ENCODE results near the gene FCN1.

The FCN1 gene

DNA sequence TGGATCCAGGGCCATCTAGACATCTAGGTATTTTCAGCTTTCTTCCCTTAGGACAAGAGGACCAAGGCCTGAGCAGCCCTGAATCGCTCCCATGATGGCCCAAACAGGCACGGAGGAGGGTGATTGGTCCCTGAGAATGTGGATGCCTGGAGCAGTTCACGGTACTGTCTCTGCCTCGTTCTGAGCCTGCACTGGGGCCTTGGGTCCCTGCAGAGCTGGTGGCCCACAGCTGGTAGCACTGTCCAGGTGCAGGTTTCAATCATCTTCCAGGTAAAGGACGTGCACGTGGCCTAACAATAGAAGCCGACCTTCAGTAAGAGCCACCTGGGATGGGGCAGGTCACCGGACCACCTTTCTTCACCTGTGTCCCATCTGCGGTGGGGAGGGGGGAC lies 19.4 kb upstream of the FCN1 start:
- DNase-seq (ENCODE audit: low spot score), result no peak

DNA sequence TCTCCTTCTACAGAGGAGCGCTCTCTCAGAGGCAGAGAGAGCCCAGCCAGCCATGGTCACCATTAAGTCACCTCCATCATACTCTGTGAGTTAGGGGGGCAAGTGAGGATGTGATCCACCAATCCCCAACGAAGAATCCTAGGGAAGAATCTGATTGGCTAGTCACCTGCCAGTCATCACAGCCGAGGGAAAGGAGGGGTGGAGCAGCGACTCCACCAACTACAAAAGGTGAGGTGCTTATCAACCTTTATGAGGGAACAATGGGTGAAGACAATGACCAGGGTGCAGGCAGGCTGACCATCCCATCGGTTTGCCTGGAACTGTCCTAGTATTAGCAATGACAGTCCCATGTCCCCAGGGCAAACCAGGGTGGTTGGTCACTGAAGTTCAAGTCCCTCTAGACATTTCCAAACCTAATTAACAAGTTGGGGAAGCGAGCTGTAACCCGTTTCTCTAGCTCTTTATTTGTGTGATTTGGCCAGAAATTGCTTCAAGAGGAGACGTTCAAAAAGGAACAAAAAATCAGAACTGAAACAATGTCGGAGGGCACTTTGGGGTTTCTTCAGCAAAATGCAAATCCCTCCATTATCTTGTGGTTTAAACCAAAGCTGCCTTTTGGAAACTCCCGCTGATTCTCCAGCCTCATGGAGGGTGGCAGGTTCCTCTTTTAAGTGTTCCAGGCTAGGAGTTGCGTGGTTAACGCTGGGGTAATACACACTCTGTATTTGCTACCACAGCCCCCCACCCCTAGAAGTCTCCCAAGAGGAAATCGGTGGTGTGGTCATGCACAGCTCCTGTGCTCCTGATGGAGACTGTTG lies 18.8 kb upstream of the FCN1 start:
- no peak for DNase-seq (ENCODE audit: low spot score)

DNA sequence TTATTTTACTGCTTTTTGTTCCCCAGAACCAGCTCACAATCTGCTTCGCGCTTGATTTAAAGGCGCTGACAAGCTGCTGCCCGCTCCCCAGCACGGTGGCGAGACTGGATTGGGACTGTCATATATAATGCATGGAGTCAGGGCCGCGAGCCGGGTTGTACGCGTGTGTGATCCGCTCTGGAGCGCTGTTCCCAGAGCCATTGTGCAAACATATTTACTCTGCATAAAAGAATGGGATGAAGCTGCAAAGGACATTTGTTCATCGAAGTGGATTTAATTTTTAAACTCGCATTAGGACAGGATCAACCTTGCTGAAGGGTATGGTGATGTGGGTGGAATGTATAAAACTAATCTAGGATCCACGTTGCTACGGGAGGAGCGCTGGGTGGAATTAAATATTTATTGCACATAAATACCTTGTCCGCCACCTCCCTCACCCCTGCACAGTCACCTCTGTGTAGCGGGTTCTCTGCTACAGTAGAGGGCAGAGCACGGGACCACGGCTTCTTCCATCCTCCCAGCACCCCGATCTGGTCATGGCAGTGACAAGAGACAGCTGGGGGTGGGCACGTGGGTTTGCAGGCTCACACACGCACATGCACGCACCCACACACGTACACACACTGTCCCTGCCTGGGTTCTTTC lies 18.1 kb upstream of the FCN1 start:
- no peak for DNase-seq (ENCODE audit: low spot score)

DNA sequence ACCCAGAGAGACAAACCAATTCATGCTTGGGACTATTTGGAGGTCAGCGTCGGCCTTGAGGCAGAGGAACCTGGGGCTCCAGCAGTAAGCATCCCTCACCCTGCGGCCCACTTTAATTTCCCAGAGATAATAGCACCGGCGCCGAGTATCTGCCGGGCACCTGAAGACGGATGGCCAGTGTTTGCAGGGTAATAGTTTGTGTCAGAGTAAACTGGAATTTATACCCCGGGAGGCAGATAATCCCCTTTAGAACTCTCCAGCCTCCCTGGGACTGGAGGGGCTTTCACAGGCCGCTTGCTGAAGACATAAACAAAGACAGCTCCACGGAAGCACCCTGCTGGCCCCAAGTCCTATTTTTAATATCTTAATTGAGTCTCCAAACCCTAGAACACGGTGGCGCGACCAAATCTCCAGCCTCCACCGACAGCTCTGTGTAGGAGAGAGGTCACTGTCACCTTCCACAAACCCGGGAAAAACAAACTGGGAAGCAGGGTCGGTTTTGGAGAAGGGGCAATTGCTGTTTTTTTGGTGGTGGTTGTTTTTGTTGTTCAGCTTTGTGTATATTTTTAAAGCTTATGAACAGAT lies 17.4 kb upstream of the FCN1 start:
- no peak for DNase-seq (ENCODE audit: low spot score)

DNA sequence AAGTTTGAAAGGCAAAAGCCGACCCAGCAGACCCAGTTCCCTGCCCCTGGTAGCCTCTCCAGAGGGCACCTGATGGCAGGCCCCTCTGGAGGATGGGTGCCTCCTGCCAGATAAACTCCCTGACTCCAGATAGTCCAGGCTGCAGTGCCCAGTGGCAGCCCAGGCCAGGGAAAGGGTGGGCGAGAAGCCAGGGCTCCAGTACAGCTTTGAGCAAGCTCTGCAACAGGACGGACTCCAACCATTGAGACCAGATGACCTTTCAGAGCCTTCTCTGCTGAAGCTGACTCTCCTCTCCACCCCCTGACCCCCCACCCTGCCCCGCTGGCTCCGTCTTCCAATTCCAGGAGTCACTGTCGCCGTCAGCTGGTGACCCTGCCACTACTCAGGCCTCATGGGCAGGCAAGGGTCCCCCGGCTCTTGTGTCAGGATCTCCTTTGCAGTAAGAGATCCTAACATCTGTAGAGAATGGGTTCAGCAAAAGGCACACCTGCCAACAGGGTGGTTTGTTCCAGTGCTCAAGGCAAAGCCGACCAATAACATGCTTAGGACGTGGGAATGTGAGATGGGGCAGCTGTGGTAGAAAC lies 15.5 kb upstream of the FCN1 start:
- no peak for DNase-seq (ENCODE audit: low spot score)

DNA sequence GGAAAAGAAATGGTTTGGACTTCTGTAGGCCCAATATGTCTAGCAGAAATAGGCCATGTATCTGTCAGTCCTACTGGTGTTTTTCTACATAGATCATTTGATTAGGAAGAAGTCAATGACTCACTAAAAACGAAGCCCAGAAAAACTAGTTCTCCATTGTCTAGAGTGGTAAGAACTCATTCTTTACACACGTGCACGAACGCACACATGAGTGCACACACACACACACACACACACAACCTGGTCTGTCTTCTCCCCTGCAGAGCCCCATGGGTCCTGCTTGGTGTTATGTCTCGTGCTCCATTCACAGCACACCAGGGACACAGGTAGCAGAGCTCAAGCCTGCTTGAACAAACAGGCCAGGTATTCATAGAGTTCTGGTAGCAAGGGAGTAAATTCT lies 14.9 kb upstream of the FCN1 start:
- DNase-seq (ENCODE audit: low spot score), result no peak

DNA sequence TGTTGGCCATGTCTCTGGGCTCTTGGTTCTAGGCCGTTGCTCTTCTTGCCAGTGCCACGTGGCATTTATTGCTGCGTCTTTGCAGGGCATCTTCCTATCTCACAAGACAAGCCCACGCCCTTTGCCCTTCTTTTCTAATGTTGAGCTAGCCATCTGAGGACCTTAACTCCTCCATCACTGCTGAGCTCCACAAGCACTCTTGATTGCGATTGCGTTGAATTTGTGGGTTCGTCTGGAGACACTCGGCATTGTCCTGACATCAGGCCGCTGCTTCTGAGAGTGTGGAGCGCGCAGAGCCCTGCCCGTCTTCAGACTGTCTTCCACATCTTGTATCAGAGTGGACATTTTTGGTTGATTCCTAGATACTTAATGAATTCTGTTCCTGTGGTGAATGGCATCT lies 14.5 kb upstream of the FCN1 start:
- DNase-seq (ENCODE audit: low spot score), result no peak

DNA sequence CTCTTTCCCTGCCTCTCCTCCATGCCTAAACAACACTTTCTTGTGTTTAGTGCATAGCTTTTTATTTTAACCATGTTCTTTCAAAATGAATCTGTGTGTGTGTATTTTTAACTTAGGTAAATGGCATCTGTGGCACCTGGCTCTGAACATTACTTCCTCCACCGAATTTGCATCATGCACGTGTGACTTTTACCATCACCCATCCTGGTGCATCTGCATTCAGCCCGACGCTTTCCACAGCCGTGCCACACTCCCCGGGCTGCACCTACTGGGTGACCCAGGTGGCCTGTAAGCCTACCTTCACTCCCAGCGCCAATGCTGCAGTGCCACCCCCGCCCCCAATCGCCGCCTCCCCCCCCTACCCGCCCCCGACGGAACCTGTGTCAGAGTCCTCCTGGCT lies 12.7 kb upstream of the FCN1 start:
- DNase-seq (ENCODE audit: low spot score), result no peak

DNA sequence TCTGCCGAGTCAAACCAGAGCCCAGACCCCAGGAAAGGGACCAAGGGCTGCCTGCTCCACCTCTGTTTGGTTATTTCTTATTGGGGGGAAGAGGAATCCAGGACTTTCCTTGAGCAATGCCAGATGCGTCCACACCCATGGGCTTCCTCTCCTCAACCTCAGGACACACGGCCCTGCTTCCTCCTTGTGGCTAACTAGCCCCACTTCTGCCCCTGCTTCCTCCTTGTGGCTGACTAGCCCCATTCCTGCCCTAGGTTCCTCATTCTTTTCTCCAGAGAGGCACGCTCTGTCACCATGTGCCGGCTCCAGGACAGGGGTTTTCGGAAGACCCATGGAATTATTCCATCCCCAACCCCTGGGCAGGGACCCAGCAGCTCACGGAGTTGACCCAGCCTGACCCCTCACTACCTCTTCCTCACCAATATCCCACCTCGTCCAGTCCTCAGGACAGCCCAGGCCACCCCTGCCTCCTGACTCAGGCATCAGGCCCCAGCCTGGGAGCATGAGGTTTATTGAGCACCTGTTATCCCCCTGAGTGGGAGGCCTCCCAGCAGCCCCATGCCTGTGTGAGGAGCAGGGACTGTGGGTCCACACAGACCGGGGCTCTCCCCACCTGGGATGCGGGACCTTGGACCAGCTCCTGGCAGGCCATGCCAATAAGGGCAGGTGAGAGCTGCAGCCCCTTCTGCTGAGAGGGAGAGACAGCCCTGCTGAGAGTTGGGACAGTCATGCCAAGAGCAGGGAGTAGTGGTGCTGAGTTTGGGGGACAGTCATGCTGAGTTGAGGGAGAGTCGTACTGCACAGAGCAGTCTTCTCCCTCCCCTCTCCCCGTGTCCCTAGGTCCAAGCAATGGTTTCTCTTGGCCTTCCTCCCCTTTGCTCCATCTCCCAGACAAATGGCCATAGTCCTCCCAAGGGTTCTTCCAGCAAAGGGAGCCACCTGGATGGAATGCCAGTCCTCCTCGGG lies 11.8 kb upstream of the FCN1 start:
- DNase-seq (ENCODE audit: low spot score), result no peak

DNA sequence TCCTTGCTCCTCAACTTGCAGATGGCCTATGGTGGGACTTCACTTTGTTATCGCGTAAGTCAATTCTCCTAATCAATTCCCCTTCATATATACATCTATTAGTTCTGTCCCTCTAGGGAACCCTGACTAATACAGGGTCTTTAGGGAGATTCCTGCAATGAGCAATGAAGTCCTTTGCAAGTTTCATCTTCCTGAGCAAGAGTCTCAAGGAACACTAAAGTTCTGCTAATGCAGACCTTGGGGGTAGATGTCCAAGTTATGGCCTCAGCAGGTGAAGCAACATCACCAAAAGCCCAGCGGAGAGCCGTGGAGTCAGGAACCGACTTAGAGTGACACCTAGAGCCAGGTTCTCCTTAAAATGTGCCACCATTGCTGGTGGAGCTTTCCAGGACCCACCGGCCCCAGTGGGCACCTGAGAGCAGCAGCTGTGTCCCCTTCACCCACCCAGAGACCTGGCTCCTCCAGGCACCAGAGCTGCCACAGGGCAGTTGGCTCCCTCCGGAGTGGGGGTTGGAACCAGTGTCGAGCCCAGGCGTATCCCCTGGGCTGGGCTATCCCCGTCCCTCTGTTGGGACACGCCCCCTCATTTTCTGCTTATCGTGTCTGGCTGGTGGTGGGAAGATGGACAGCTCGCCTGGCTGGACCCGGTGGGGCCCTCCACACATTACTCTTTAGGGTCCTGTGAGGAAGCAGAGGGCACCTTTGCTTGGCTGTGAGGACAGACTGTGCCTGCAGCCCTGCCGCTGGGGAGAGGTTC lies 10.9 kb upstream of the FCN1 start:
- no peak for DNase-seq (ENCODE audit: low spot score)

DNA sequence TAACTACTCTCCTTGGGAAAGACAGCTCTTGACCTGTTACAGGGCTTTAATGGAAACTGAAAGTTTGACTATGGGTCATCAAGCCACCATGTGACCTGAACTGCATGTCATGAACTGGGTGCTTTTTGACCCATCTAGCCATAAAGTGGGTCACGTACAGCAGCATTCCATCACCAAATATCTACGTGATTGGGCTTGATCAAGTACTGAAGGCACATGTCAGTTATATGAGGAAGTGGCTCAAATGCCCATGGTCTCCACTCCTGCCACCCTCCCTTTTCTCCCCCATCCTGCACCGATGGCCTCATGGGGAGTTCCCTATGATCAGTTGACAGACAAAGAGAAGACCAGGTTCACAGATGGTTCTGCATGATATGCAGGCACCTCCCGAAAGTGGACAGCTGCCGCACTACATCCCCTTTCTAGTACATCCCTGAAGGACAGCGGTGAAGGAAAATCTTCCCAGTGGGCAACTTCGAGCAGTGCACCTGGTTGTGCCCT lies 7.3 kb upstream of the FCN1 start:
- DNase-seq (ENCODE audit: low spot score), result no peak

DNA sequence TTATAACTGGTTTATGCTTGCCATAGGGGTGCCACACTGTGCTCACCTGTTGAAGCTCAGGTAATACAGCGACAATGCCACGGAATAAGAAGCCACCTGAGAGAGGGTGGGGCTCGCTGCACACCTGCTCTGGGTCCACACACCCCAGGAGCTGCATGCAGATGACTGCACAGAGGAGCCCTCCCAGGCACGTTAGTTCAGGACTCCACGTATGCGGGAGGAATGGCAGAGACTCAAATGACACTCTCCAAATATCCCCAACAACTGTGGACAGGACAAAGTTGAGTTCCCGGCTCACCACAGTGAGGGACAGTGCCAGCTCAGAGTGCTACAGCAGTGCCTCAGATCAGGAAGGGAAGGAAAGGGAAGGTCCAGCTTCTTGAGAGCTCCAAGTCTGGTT lies 5.8 kb upstream of the FCN1 start:
- no peak for DNase-seq (ENCODE audit: low spot score)

DNA sequence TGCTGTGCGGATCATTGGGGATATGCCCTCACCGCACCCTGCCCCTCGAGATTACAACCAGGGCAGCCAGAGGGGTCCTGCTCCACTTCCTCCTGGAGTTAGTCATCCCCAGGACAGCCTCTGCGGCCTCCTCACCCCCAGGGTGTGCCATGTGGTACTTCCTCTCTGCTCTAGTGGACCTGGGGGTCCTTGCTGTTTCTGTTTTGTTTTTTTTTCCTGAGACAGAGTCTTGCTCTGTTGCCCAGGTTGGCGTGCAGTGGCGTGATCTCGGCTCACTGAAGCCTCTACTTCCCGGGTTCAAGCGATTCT lies 5.2 kb upstream of the FCN1 start:
- no peak for DNase-seq (ENCODE audit: low spot score)

DNA sequence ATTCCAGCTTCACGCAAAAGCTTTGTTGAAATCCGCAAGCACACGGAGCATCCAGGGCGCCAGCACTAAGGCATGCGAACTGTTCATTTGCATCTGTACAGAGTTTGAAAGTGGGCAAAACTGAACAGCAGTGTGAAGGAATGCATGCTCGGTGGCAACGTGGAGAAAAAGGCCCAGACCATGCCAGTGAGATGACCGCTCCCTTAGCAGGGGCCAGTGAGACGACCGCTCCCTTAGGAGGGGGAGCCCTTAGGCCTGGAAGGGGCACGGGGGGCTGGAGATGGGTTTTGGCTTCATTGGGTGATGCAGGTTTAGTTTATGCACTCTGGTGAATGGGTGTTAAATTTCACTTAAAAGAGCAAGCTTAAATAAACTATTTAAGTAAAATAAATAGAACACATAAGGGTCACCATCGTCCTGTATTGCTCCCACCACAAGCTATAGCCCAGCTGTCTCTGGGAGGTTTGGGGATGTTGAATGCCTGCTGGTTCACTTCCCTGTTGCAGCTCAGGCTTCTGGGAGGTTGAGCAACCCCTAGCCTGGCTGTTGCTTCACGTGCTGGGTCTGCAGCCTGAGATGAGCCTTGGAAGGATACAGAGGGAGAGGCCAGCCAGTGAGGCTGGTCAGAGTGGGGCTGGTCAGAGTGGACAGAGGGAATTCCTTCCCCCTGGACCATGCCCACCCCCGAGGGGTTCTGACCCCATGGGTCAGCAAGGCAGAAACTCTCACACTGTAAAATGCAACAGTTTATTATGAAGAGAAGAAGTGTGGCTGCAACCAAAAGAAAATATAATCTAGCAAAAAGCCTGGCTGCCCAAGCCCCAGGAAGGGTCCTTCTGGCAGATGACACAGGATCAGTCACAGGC lies 4.6 kb upstream of the FCN1 start:
- DNase-seq (ENCODE audit: low spot score), result no peak

DNA sequence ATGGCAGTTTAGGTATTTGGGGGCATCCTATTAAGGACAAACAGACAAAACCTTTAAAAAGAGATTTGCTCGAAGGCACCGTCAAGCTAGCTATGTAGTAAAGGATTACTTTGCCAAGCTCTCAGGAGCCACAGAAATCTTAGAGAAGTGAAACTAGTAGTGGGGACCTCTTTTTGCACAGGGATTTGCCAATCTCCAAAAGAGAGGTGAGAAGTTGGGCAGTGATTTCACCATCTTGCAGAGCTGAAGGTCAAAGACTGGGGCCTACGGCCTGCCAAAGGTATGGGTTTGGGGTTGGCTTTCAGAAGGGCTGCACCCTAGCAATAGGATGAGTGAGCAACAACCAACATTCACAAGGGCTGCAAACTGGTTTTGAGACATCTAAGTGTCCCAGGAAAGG lies 1.6 kb upstream of the FCN1 start:
- DNase-seq (ENCODE audit: low spot score), result no peak

DNA sequence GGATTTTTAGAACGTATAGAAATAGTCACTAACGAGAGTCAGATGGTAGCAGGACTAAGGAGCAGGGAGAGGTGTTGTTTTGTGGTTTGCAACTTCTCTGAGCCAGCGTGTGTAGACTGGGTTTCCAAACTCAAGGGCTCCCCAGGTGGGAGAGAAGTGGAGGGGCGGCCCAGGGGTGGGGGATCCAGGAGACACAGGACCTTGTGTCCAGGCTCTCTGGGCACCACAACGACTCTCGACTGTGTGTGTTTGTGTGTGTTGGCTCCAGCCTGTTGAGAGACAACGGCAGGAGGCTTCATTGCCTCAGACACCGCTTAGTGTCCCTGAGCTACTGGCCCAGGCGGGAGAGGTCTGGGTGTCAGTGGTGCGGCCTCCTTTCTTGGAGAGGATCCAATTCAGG lies 934 bp upstream of the FCN1 start:
- DNase-seq (ENCODE audit: low spot score), result no peak

DNA sequence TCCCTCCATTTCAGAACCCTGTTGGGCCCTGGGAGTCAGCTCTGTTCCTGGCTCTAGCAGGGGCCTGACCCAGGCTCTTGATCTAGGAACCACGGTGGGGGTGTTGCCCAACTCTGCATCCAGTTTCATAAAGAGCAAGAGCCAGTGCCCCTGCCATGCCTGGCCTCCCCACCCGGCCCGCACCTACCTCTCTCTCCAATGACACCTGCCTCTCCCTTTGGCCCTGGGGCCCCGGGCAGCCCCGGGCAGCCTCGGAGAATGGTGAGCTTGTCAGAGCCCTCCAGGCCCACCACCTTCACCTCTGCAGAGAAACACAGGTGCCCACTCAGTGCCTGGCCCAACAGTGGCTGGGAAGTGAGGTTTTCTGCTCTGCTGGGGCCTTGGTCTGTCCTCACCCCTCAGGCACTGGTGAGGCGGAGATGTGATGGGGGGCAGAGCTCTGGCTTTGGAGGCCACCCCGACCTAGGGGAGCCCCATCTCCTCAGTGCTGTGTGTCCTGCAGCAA lies 1.5 kb downstream of the FCN1 start:
- DNase-seq (ENCODE audit: low spot score), result no peak

DNA sequence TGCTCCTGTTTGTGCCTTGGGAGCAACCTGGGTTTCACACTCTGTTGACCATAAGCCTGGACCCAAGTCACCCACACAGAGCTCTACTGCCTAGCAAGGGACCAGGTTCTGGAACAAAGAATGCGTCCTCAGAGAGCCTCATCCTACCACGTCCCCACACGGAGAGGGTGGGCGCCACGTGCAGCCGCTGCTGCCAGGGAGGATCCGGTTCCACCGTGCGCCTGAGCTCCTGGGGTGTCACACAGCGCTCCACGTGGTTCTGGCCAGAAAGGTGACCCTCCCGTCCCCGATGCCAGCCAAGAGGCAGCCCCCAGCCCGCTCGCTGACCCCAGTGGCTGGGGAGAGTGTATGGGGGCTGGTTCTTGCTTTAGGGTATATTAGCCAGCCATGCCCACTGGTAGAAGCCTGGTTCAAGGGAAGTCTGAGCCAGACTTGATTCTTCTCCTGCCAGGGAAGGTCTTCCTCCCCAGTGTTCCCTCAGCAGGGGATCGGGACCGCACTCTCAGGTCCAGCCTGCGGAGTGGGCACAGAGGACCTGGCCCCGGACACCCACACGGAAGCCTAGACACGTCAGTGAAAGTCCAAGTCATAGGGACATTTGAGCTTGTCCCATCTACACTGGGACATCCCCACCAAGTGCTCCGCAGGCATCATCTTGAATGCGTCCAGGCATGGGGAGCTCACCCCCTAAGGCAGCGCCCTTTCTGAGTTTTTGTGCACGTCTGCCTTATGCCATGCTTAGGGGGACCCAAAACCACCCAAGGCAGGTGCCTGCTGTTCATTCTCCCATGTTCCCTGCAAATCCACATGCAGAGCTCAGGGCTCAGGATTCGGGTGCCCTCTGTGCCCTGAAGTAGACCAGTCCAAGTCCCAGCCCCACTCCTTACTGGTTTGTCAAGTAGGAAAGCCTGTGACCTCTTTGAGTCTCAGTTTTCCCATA lies 2.4 kb downstream of the FCN1 start:
- DNase-seq (ENCODE audit: low spot score), result no peak

DNA sequence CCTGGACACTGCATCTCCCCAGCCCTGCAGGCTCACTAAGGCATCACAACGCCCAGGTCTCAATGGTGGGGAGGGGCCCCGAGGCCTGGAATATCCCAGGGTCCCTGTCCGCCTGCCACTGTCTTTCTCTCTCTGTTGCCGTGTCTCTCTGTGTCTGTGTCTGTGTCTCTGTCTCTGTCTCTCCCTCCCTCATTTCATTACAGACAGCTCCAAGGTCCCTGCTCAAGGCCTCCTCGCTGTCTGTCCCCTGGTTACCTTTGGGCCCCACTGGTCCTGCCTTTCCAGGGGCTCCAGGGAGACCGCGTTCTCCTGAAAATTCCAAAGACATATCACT lies 3.2 kb downstream of the FCN1 start:
- no peak for DNase-seq (ENCODE audit: low spot score)
